GM23338 (cell line): ENCODE results near the gene OR1C1.

Experiments used
- CREB1 ChIP-seq: fragments of 250-450 bp; sonication (Bioruptor Pico); IDR thresholded peaks from 2 replicates; pipeline ENCODE4 v1.5.0; 2020; ENCODE audit warnings: low read depth, mild to moderate bottlenecking, moderate library complexity
- CTCF ChIP-seq, 2 experiments: fragments of 200-600 bp in 1 of 2; sonication (generic) in 1 of 2; conservative IDR thresholded peaks; 2 replicates each; pipeline versions ENCODE4 v1.5.1 to v1.6.1; 2016 to 2017; ENCODE audit warnings: antibody characterized with exemption in 2 of 2, low read depth in 2 of 2, mild to moderate bottlenecking in 2 of 2, moderate library complexity in 1 of 2
- ETS1 ChIP-seq: IDR thresholded peaks from 2 replicates; pipeline ENCODE4 v1.6.1; 2016; ENCODE audit warnings: antibody characterized with exemption
- EZH2 ChIP-seq: fragments of 200-600 bp; sonication (generic); IDR thresholded peaks from one replicate; pipeline ENCODE4 v1.8.0; 2017; ENCODE audit warnings: antibody characterized with exemption, mild to moderate bottlenecking, low read depth; ENCODE audit not compliant: unreplicated experiment
- EZH2phosphoT487 ChIP-seq: fragments of 200-600 bp; sonication (generic); IDR thresholded peaks from one replicate; pipeline ENCODE4 v1.8.1; 2018; ENCODE audit warnings: antibody characterized with exemption; ENCODE audit not compliant: unreplicated experiment
- JUNB ChIP-seq: IDR thresholded peaks from one replicate; pipeline ENCODE4 v1.6.1; 2016; ENCODE audit warnings: antibody characterized with exemption; ENCODE audit not compliant: unreplicated experiment
- NANOG ChIP-seq: IDR thresholded peaks from 2 replicates; pipeline ENCODE4 v1.6.1; 2016; ENCODE audit warnings: antibody characterized with exemption, borderline replicate concordance
- POLR2AphosphoS5 ChIP-seq: IDR thresholded peaks from 2 replicates; pipeline ENCODE4 v1.6.1; 2016; ENCODE audit warnings: antibody characterized with exemption, low read depth
- REST ChIP-seq: IDR thresholded peaks from one replicate; pipeline ENCODE4 v1.6.1; 2018; ENCODE audit warnings: antibody characterized with exemption; ENCODE audit not compliant: unreplicated experiment
- STAT1 ChIP-seq: IDR thresholded peaks from one replicate; pipeline ENCODE4 v1.6.1; 2016; ENCODE audit warnings: antibody characterized with exemption; ENCODE audit not compliant: unreplicated experiment
- ZNF114 ChIP-seq: fragments of 250-450 bp; sonication (Bioruptor Pico); IDR thresholded peaks from 2 replicates; pipeline ENCODE4 v1.5.0; 2020; ENCODE audit warnings: mild to moderate bottlenecking, moderate library complexity
- ZNF331 ChIP-seq: fragments of 250-450 bp; sonication (Bioruptor Pico); IDR thresholded peaks from 2 replicates; pipeline ENCODE4 v1.5.0; 2020; ENCODE audit warnings: low read depth, mild to moderate bottlenecking, moderate library complexity
- ZNF462 ChIP-seq: fragments of 250-450 bp; sonication (Bioruptor Pico); IDR thresholded peaks from 2 replicates; pipeline ENCODE4 v1.5.0; 2020; ENCODE audit warnings: mild to moderate bottlenecking, moderate library complexity

- TF ChIP-seq CTCF (conservative IDR thresholded peaks at IDR 0.05; ENCODE audit: low read depth in 2 of 2) (no peak), CREB1 (CRISPR knock-in tag) (no peak), EZH2 (no peak), REST (no peak), POLR2AphosphoS5 (no peak), EZH2phosphoT487 (no peak), ZNF331 (CRISPR knock-in tag) (no peak), JUNB (no peak), ETS1 (no peak), STAT1 (no peak), ZNF462 (CRISPR knock-in tag) (no peak), ZNF114 (CRISPR knock-in tag) (no peak), NANOG (no peak)
Measured at GRCh38 chr1:247713753-247714152, 46.6 kb downstream of the OR1C1 start.
